PC-9 (cell line): Measurements from ENCODE around the gene ACAP3. TPM values are rescaled to one million over a fixed set of nuclear protein-coding genes. Genes with fewer than 3 reads are reported as not detected.

Experiments
- BruUV-seq: library from RNA; stranded (reverse); fragments of 400-500 nt; replicated peaks from 2 replicates; lab custom pipeline; 2021; lab: Mats Ljungman, UMichigan
- CTCF ChIA-PET: fragments of 300-600 bp; sonication (Branson Sonifier 250); formaldehyde crosslinking; loops from one replicate; lab custom pipeline; 2022; ENCODE audit warnings: antibody characterized with exemption; lab: Charles Lee
- POLR2A ChIA-PET: fragments of 300-600 bp; sonication (Branson Sonifier 250); formaldehyde crosslinking; loops from one replicate; lab custom pipeline; 2022; ENCODE audit warnings: antibody characterized with exemption; ENCODE audit not compliant: unreplicated experiment; lab: Charles Lee
- DNase-seq, 2 experiments: peaks; one replicate each; pipeline versions ENCODE4 v3.0.0 to v3.0.0-alpha.2; 2015 to 2022; ENCODE audit warnings: mixed read lengths in 1 of 2
- H2AFZ ChIP-seq: fragments of 200-600 bp; sonication (generic); 2 replicates; pipeline ENCODE4 v1.8.1; 2017; ENCODE audit warnings: antibody characterized with exemption
- H3F3A ChIP-seq: fragments of 200-600 bp; sonication (generic); 2 replicates; pipeline ENCODE4 v1.8.1; 2017; ENCODE audit warnings: antibody characterized with exemption, mild to moderate bottlenecking, low read depth; ENCODE audit not compliant: insufficient read depth
- H3K27ac ChIP-seq: fragments of 200-600 bp; sonication (generic); 2 replicates; pipeline ENCODE4 v1.6.1; 2016; ENCODE audit warnings: mixed run types
- H3K27me3 ChIP-seq: fragments of 200-600 bp; sonication (generic); 2 replicates; pipeline ENCODE4 v1.6.1; 2016; ENCODE audit warnings: low read depth, mixed run types; ENCODE audit not compliant: insufficient read depth
- H3K36me3 ChIP-seq: fragments of 200-600 bp; sonication (generic); 2 replicates; pipeline ENCODE4 v1.6.1; 2016; ENCODE audit warnings: low read depth, mixed run types
- H3K4me1 ChIP-seq: fragments of 200-600 bp; sonication (generic); replicated peaks from 2 replicates; pipeline ENCODE4 v1.6.1; 2016; ENCODE audit warnings: mixed run types; ENCODE audit not compliant: insufficient read depth
- H3K4me2 ChIP-seq: fragments of 200-600 bp; sonication (generic); 2 replicates; pipeline ENCODE4 v1.6.1; 2017; ENCODE audit warnings: mixed run types
- H3K4me3 ChIP-seq: fragments of 200-600 bp; sonication (generic); 2 replicates; pipeline ENCODE4 v1.6.1; 2016; ENCODE audit warnings: mixed run types
- H3K79me2 ChIP-seq: fragments of 200-600 bp; sonication (generic); 2 replicates; pipeline ENCODE4 v1.6.1; 2017; ENCODE audit warnings: low read depth, mixed run types
- H3K9me2 ChIP-seq: fragments of 200-600 bp; sonication (generic); 2 replicates; pipeline ENCODE4 v1.8.1; 2017; ENCODE audit warnings: mild to moderate bottlenecking; ENCODE audit not compliant: insufficient read depth
- H3K9me3 ChIP-seq: fragments of 200-600 bp; sonication (generic); 2 replicates; pipeline ENCODE4 v1.8.1; 2016; ENCODE audit warnings: low read depth; ENCODE audit not compliant: insufficient read depth
- H4K20me1 ChIP-seq: fragments of 200-600 bp; sonication (generic); 2 replicates; pipeline ENCODE4 v1.8.1; 2017; ENCODE audit not compliant: insufficient read depth
- EZH2 ChIP-seq: fragments of 200-600 bp; sonication (generic); IDR thresholded peaks from 2 replicates; pipeline ENCODE4 v1.8.0; 2017; ENCODE audit warnings: antibody characterized with exemption, low read depth
- intact Hi-C: fragments of 100-400 bp; cut with micrococcal nuclease; formaldehyde crosslinking; loops from one replicate; pipeline ENCODE4 v1.10.0; 2022; ENCODE audit not compliant: unreplicated experiment
- total RNA-seq: library from RNA; stranded (reverse); gene quantifications from 2 replicates; pipeline ENCODE4 v1.2.3, GENCODE V29; 2021
- TF ChIP-seq, protein P1 (sequence below): fragments of 200-600 bp; sonication (generic); conservative IDR thresholded peaks from 2 replicates; pipeline ENCODE4 v1.6.1; 2017; ENCODE audit warnings: mixed run types, antibody characterized with exemption, mild to moderate bottlenecking, moderate library complexity

Gene ACAP3
- total RNA-seq, 1 experiment from 2014 or later: 54.8 TPM

DNA sequence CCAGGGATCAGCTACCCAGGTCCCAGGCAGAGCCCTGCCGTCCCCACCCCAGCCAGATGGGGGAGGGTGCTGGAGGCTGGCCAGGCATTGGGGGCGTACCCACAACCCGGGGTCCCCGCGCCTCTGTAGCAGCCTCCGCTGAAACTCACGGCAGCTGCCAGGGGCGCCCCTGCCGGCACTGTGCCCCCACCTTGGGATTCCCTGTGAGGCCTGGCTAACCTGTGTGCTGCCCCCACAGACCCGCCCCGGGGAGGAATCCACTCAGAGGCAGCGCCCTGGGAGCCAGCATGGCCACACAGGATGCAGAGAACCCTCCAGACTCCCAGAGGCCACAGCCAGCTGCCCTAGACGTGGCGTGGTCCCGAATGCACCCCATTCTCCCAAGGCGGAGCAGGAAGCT lies 37.7 kb upstream of the ACAP3 start:
- TF ChIP-seq, protein P1, sequence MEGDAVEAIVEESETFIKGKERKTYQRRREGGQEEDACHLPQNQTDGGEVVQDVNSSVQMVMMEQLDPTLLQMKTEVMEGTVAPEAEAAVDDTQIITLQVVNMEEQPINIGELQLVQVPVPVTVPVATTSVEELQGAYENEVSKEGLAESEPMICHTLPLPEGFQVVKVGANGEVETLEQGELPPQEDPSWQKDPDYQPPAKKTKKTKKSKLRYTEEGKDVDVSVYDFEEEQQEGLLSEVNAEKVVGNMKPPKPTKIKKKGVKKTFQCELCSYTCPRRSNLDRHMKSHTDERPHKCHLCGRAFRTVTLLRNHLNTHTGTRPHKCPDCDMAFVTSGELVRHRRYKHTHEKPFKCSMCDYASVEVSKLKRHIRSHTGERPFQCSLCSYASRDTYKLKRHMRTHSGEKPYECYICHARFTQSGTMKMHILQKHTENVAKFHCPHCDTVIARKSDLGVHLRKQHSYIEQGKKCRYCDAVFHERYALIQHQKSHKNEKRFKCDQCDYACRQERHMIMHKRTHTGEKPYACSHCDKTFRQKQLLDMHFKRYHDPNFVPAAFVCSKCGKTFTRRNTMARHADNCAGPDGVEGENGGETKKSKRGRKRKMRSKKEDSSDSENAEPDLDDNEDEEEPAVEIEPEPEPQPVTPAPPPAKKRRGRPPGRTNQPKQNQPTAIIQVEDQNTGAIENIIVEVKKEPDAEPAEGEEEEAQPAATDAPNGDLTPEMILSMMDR: no peak
- TF ChIP-seq EZH2: no peak
- H3K4me1 ChIP-seq: peaks cover 51% of the 10 kb centered on the region
- H3K27me3 ChIP-seq: no peaks in the 10 kb centered on the region
- H3K79me2 ChIP-seq: peaks cover 73% of the 10 kb centered on the region
- BruUV-seq: no TSS peak
- peaks cover 10% of the 10 kb centered on the region; the same call in 1 of the 2 replicates for H3K36me3 ChIP-seq
- ChIA-PET POLR2A (no interaction called here), CTCF (no interaction called here)
- peaks cover 67% of the 10 kb centered on the region for H3F3A ChIP-seq
- intact Hi-C loops: loop anchor here (2.0 to 10.0 kb wide), 4 partner anchors 15 to 89 kb away; partner anchors contain the start of genes TAS1R3, UBE2J2 and VWA1
- H3K27ac ChIP-seq: peak overlapping the region; percentile 92
- peak; percentile 59 to 71 for DNase-seq
- H3K9me3 ChIP-seq: no peaks in the 10 kb centered on the region
- H3K4me3 ChIP-seq: peak overlapping the region; percentile 85; the same call in 1 of the 2 replicates
- H3K9me2 ChIP-seq: no peaks in the 10 kb centered on the region
- H4K20me1 ChIP-seq: no peaks in the 10 kb centered on the region
- peak overlapping the region; percentile 93 for H3K4me2 ChIP-seq
- H2AFZ ChIP-seq: no peak overlapping the region

GRCh38 chr1:1344655-1345361 lies 37.1 kb upstream of the ACAP3 start:
- CTCF ChIA-PET: interaction anchor here (0.6 kb wide), 1 partner anchor 154 kb away, joined by 6 read pairs; no protein-coding TSS in a partner anchor

DNA sequence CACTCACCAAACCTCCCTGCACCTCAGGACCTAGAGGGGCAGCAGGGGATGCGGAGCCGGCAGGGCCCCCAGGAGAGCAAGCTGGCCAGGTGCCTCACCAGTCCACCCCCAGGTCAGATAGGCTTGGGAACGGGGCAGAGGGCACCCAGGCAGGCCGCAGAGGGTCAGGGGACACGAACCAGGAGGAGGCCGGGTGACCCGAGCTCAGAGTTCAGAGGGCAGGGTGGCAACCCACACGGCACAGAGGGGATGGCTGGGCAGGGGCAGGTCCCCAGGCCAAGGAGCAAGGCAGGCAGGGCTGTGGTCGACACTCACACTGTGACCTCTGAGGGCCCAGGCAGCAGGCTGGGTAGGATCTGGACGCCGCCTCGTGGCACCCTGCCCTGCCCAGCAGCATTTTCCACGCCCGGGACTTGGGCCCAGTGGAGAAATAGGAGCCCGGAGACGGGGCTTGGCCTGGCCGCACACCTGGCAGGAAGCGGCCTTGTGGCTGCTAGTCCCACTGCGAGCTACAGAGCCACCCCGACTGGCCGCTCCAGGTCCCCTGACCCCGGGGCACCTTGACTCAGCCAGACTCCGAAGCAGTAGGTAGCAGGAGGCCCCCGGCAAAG lies 36.2 kb upstream of the ACAP3 start:
- peak overlapping the region; percentile 92 for H3K27ac ChIP-seq
- POLR2A ChIA-PET: interaction anchor here (0.6 kb wide), 1 partner anchor 31 kb away, joined by 6 read pairs; the partner anchor contains the start of gene AURKAIP1
- peaks cover 76% of the 10 kb centered on the region for H3K79me2 ChIP-seq
- peak; percentile 88 for DNase-seq
- TF ChIP-seq EZH2: no peak
- TF ChIP-seq, protein P1: no peak
- H3K27me3 ChIP-seq: no peaks in the 10 kb centered on the region
- H3K9me2 ChIP-seq: no peaks in the 10 kb centered on the region
- H3K4me1 ChIP-seq: peaks cover 51% of the 10 kb centered on the region
- no peak overlapping the region for H2AFZ ChIP-seq
- H3K9me3 ChIP-seq: no peaks in the 10 kb centered on the region
- H3F3A ChIP-seq: peaks cover 67% of the 10 kb centered on the region
- TSS peak; percentile 17 for BruUV-seq
- peaks cover 10% of the 10 kb centered on the region; the same call in 1 of the 2 replicates for H3K36me3 ChIP-seq
- H3K4me2 ChIP-seq: peak overlapping the region; percentile 93
- H3K4me3 ChIP-seq: peak overlapping the region; percentile 32; the same call in 1 of the 2 replicates
- CTCF ChIA-PET: interaction anchor here (0.6 kb wide), 1 partner anchor 155 kb away, joined by 6 read pairs; no protein-coding TSS in a partner anchor
- no peaks in the 10 kb centered on the region for H4K20me1 ChIP-seq
- intact Hi-C loops: loop anchor here (1.0 to 10.0 kb wide), 5 partner anchors 13 to 161 kb away; partner anchors contain the start of genes TAS1R3 and VWA1

More at GRCh38 chr1:1344655-1345361, 37.1 kb upstream of the ACAP3 start:
- H4K20me1 ChIP-seq: no peaks in the 10 kb centered on the region
- peak overlapping the region; percentile 93 for H3K4me2 ChIP-seq
- DNase-seq: peak; percentile 96 to 98
- H2AFZ ChIP-seq: no peak overlapping the region
- H3K4me3 ChIP-seq: peak overlapping the region; percentile 85; the same call in 1 of the 2 replicates
- TF ChIP-seq EZH2: no peak
- TF ChIP-seq, protein P1: peak; percentile 79
- peaks cover 10% of the 10 kb centered on the region; the same call in 1 of the 2 replicates for H3K36me3 ChIP-seq
- intact Hi-C loops: loop anchor here (1.0 to 10.0 kb wide), 6 partner anchors 14 to 160 kb away; partner anchors contain the start of genes TAS1R3, UBE2J2 and VWA1
- no peaks in the 10 kb centered on the region for H3K9me3 ChIP-seq
- no peaks in the 10 kb centered on the region for H3K9me2 ChIP-seq
- H3F3A ChIP-seq: peaks cover 67% of the 10 kb centered on the region
- POLR2A ChIA-PET: no interaction called here
- no TSS peak for BruUV-seq
- peak overlapping the region; percentile 92 for H3K27ac ChIP-seq
- peaks cover 51% of the 10 kb centered on the region for H3K4me1 ChIP-seq
- H3K79me2 ChIP-seq: peaks cover 76% of the 10 kb centered on the region
- no peaks in the 10 kb centered on the region for H3K27me3 ChIP-seq
